Mammary epithelial cell (primary cell): ENCODE results near the gene SCN8A.

Experiments
- EZH2 ChIP-seq: IDR thresholded peaks from 2 replicates; pipeline ENCODE4 v1.6.1; 2012; ENCODE audit warnings: low read length, inconsistent platforms, borderline replicate concordance
- TF ChIP-seq, protein P1 (sequence below), 2 donors: IDR thresholded peaks in 1 of 2; conservative IDR thresholded peaks in 1 of 2; 2 replicates each; pipeline ENCODE4 v1.5.1; 2011 to 2012; ENCODE audit warnings: inconsistent platforms in 2 of 2, low read length in 2 of 2, mild to moderate bottlenecking in 2 of 2, control low read depth in 1 of 2, low read depth in 1 of 2; ENCODE audit not compliant: insufficient read depth in 1 of 2; ENCODE audit errors: extremely low read depth in 1 of 2

GRCh38 chr12:51809193-51809592 lies 218.2 kb downstream of the SCN8A start:
- TF ChIP-seq, protein P1, sequence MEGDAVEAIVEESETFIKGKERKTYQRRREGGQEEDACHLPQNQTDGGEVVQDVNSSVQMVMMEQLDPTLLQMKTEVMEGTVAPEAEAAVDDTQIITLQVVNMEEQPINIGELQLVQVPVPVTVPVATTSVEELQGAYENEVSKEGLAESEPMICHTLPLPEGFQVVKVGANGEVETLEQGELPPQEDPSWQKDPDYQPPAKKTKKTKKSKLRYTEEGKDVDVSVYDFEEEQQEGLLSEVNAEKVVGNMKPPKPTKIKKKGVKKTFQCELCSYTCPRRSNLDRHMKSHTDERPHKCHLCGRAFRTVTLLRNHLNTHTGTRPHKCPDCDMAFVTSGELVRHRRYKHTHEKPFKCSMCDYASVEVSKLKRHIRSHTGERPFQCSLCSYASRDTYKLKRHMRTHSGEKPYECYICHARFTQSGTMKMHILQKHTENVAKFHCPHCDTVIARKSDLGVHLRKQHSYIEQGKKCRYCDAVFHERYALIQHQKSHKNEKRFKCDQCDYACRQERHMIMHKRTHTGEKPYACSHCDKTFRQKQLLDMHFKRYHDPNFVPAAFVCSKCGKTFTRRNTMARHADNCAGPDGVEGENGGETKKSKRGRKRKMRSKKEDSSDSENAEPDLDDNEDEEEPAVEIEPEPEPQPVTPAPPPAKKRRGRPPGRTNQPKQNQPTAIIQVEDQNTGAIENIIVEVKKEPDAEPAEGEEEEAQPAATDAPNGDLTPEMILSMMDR (conservative IDR thresholded peaks at IDR 0.05 in 1 of 2, IDR thresholded peaks at IDR 0.05 in 1 of 2; ENCODE audit: extremely low read depth in 1 of 2, insufficient read depth in 1 of 2, low read depth in 1 of 2, low read length in 2 of 2) = no peak
- TF ChIP-seq EZH2 = no peak
